AG09319 (cell line): ENCODE results near the gene MTPN.

ENCODE experiments used
- DNase-seq: peaks from one replicate; pipeline ENCODE4 v3.0.0-alpha.2; 2010; ENCODE audit warnings: low read depth; ENCODE audit errors: extremely low read depth
- CTCF ChIP-seq: IDR thresholded peaks from 2 replicates; pipeline ENCODE4 v1.5.1; 2011; ENCODE audit warnings: low read depth, mild to moderate bottlenecking, inconsistent platforms, low read length, moderate library complexity

MTPN gene

GRCh38 chr7:135924302-135924701 lies 52.9 kb downstream of the MTPN start:
- TF ChIP-seq CTCF: no peak
- DNase-seq: no peak

DNA sequence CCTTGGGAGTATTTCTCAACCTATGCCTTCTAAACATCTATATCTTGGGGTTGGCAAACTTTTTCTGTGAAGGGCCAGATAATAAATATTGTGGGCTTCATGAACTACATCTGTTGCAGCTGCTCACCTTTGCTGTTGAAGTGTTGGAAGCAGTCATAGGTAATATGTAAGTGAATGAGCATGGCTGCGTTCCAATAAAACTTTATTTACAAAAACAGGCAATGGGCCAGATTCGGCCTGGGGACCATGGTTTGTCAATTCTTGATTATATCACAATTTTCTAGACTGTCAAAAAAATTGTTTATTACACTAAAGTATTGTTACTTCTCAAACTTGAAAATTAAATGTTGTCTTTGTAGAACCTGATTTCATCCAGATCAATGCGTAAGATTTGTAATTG lies 54.9 kb downstream of the MTPN start:
- DNase-seq: no peak
- no peak for TF ChIP-seq CTCF

GRCh38 chr7:135920478-135920877 lies 56.7 kb downstream of the MTPN start:
- TF ChIP-seq CTCF: no peak
- no peak for DNase-seq

- no peak for TF ChIP-seq CTCF
- no peak for DNase-seq
These were observed 57.9 kb downstream of the MTPN start for GRCh38 chr7:135919071-135919841.

- no peak for TF ChIP-seq CTCF
- DNase-seq: no peak
These were observed 59.0 kb downstream of the MTPN start for GRCh38 chr7:135918134-135918533.

DNA sequence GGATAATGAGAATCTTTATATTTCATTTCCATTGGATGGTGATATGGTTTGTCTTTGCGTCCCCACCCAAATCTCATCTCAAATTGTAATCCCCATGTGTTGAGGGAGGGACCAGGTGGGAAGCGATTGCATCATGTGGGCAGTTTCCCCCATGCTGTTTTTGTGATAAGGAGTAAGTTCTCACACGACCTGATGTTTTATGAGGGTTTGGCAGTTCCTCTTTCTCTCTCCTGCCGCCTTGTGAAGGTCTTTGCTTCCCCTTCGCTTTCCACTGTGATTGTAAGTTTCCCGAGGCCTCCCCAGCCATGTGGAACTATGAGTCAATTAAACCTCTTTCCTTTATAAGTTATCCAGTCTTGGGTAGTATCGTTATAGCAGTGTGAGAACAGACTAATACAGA lies 59.4 kb downstream of the MTPN start:
- TF ChIP-seq CTCF: no peak
- DNase-seq: no peak

- no peak for TF ChIP-seq CTCF
- no peak for DNase-seq
These were observed 62.8 kb downstream of the MTPN start for GRCh38 chr7:135914346-135914745.
